Measurements from ENCODE around the gene ODAD4.

DNA sequence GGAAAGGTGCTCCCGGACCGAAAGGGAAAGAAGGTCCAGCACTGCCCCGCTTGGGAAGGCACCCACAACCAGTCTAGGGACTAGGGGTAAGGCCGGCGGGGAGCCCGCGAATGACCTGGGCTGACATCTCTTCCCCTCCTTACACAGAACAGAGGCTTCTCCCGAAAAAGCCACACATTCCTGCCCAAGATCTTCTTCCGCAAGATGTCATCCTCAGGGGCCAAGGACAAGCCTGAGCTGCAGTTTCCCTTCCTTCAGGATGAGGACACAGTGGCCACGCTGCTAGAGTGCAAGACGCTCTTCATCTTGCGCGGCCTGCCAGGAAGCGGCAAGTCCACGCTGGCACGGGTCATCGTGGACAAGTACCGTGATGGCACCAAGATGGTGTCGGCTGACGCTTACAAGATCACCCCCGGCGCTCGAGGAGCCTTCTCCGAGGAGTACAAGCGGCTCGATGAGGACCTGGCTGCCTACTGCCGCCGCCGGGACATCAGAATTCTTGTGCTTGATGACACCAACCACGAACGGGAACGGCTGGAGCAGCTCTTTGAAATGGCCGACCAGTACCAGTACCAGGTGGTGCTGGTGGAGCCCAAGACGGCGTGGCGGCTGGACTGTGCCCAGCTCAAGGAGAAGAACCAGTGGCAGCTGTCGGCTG, 37.6 kb downstream of the ODAD4 start:
- TF ChIP-seq, protein P1, sequence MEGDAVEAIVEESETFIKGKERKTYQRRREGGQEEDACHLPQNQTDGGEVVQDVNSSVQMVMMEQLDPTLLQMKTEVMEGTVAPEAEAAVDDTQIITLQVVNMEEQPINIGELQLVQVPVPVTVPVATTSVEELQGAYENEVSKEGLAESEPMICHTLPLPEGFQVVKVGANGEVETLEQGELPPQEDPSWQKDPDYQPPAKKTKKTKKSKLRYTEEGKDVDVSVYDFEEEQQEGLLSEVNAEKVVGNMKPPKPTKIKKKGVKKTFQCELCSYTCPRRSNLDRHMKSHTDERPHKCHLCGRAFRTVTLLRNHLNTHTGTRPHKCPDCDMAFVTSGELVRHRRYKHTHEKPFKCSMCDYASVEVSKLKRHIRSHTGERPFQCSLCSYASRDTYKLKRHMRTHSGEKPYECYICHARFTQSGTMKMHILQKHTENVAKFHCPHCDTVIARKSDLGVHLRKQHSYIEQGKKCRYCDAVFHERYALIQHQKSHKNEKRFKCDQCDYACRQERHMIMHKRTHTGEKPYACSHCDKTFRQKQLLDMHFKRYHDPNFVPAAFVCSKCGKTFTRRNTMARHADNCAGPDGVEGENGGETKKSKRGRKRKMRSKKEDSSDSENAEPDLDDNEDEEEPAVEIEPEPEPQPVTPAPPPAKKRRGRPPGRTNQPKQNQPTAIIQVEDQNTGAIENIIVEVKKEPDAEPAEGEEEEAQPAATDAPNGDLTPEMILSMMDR (IDR thresholded peaks at IDR 0.05): no peak
- no peak for TF ChIP-seq TCF7L2 (IDR thresholded peaks at IDR 0.05; ENCODE audit: low read depth, low read length)

All from Panc1 (cell line).